K562 (cell line): ENCODE measurements around the gene RECQL5. TPM values are rescaled to one million over a fixed set of nuclear protein-coding genes. Genes with fewer than 3 reads are reported as not detected.

Source experiments
- ATAC-seq: fragments of 200-7000 bp; cut with Tn5 transposase; 3 replicates; pipeline ENCODE4 v1.9.1; 2020; ENCODE audit warnings: moderate library complexity
- BruUV-seq: library from RNA; stranded (reverse); fragments of 400-500 nt; replicated peaks from 2 replicates; lab custom pipeline; 2021; lab: Mats Ljungman, UMichigan
- CTCF ChIA-PET: fragments of 300-600 bp; formaldehyde crosslinking; extraction: SDS; loops from one replicate; lab custom pipeline; 2021; ENCODE audit warnings: low intra/inter-chr PET ratio; lab: Yijun Ruan, JAX
- POLR2A ChIA-PET: fragments of 300-600, 350-650 bp; sonication (Branson Sonifier 250); formaldehyde crosslinking; extraction: SDS; loops from one replicate; lab custom pipeline; 2021; ENCODE audit warnings: antibody characterized with exemption, inconsistent platforms; lab: Yijun Ruan, JAX
- DNase-seq, 4 experiments: peaks; one replicate each; pipeline versions ENCODE4 v3.0.0 to v3.0.0-alpha.2; 2011 to 2018; ENCODE audit warnings: low spot score in 3 of 4, mixed read lengths in 3 of 4; ENCODE audit errors: extremely low read depth in 1 of 4
- FAIRE-seq: peaks from 2 replicates; lab custom pipeline; 2011; peaks lifted over from hg19 to GRCh38; lab: Jason Lieb, UNC
- H2AFZ ChIP-seq: 2 replicates; pipeline ENCODE4 v1.6.0; 2011; ENCODE audit warnings: low read depth, low read length, control low read depth, inconsistent platforms
- H3K27ac ChIP-seq: fragments of 200-600 bp; 3 replicates; pipeline ENCODE4 v1.8.0; 2011; ENCODE audit warnings: low read depth, mild to moderate bottlenecking, control low read depth, inconsistent platforms, low read length, moderate library complexity, mixed read lengths; ENCODE audit errors: extremely low read depth
- H3K27me3 ChIP-seq, 2 experiments: fragments of 300-600 bp in 1 of 2; 2 replicates in 1 of 2; 3 replicates in 1 of 2; pipeline versions ENCODE4 v1.6.0 to v1.8.0; 2011; ENCODE audit warnings: inconsistent platforms in 2 of 2, low read length in 2 of 2, mild to moderate bottlenecking in 1 of 2, mixed read lengths in 1 of 2, moderate library complexity in 1 of 2; ENCODE audit not compliant: control insufficient read depth in 2 of 2, insufficient read depth in 2 of 2
- H3K36me3 ChIP-seq: fragments of 300-600 bp; 3 replicates; pipeline ENCODE4 v1.8.0; 2011; ENCODE audit warnings: mild to moderate bottlenecking, low read length, inconsistent platforms; ENCODE audit not compliant: control insufficient read depth, insufficient read depth
- H3K4me1 ChIP-seq, 2 experiments: fragments of 200-600 bp in 1 of 2; replicated peaks in 1 of 2; 2 replicates in 1 of 2; 3 replicates in 1 of 2; pipeline versions ENCODE4 v1.5.1 to v1.8.0; 2011; ENCODE audit warnings: inconsistent platforms in 2 of 2, low read length in 2 of 2, mild to moderate bottlenecking in 1 of 2, mixed read lengths in 1 of 2, moderate library complexity in 1 of 2; ENCODE audit not compliant: control insufficient read depth in 2 of 2, insufficient read depth in 2 of 2
- H3K4me2 ChIP-seq: 2 replicates; pipeline ENCODE4 v1.6.1; 2011; ENCODE audit warnings: low read length, control low read depth, inconsistent platforms, mixed read lengths; ENCODE audit not compliant: insufficient read depth
- H3K4me3 ChIP-seq: fragments of 200-600 bp; sonication (generic), shearing (Covaris generic); 2 replicates; pipeline ENCODE4 v1.5.1; 2016; ENCODE audit warnings: control low read depth, inconsistent platforms
- H3K79me2 ChIP-seq: fragments of 200-600 bp; 3 replicates; pipeline ENCODE4 v1.8.0; 2011; ENCODE audit warnings: low read length, inconsistent platforms; ENCODE audit not compliant: control insufficient read depth, insufficient read depth
- H3K9ac ChIP-seq, 2 experiments: 2 replicates each; pipeline versions ENCODE4 v1.6.0 to v1.6.1; 2011; ENCODE audit warnings: low read depth in 2 of 2, low read length in 2 of 2, control low read depth in 1 of 2, inconsistent platforms in 1 of 2, mild to moderate bottlenecking in 1 of 2, mixed read lengths in 1 of 2; ENCODE audit not compliant: insufficient read depth in 1 of 2
- H3K9me1 ChIP-seq: one replicate; pipeline ENCODE4 v1.6.0; 2011; ENCODE audit warnings: inconsistent platforms, mild to moderate bottlenecking, low read length, moderate library complexity; ENCODE audit not compliant: control insufficient read depth, insufficient read depth
- H3K9me3 ChIP-seq: replicated peaks from 2 replicates; pipeline ENCODE4 v1.5.1; 2011; ENCODE audit warnings: low read depth, low read length, inconsistent platforms; ENCODE audit not compliant: control insufficient read depth, insufficient read depth
- H4K20me1 ChIP-seq: replicated peaks from 2 replicates; pipeline ENCODE4 v1.6.1; 2011; ENCODE audit warnings: low read length, inconsistent platforms, mixed read lengths; ENCODE audit not compliant: control insufficient read depth, insufficient read depth
- CTCFL ChIP-seq: IDR thresholded peaks from 2 replicates; pipeline ENCODE4 v1.6.1; 2011; ENCODE audit warnings: borderline replicate concordance, low read depth, mild to moderate bottlenecking, moderate library complexity, low read length; ENCODE audit not compliant: insufficient read depth, poor library complexity, severe bottlenecking
- FOS ChIP-seq: IDR thresholded peaks from 3 replicates; pipeline ENCODE4 v1.6.1; 2011; ENCODE audit not compliant: insufficient read length; ENCODE audit errors: extremely low read depth
- HBP1 ChIP-seq: fragments of 450-650 bp; formaldehyde crosslinking; IDR thresholded peaks from 2 replicates; pipeline ENCODE4 v1.4.0; 2022; ENCODE audit warnings: missing genetic modification characterization
- KLF13 ChIP-seq: fragments of 450-650 bp; IDR thresholded peaks from 2 replicates; pipeline ENCODE4 v1.6.1; 2016; ENCODE audit warnings: missing genetic modification characterization, low read depth, mild to moderate bottlenecking, missing compliant biosample characterization, moderate library complexity, borderline replicate concordance
- POLR3A ChIP-seq: IDR thresholded peaks from 2 replicates; pipeline ENCODE4 v1.6.1; 2011; ENCODE audit warnings: borderline replicate concordance, mild to moderate bottlenecking, moderate library complexity; ENCODE audit not compliant: insufficient read length, insufficient read depth; ENCODE audit errors: extremely low read depth
- THAP12 ChIP-seq: fragments of 250-450 bp; sonication (Bioruptor Pico); IDR thresholded peaks from 2 replicates; pipeline ENCODE4 v1.9.0; 2021; ENCODE audit warnings: mild to moderate bottlenecking, inconsistent platforms
- XRCC4 ChIP-seq: IDR thresholded peaks from one replicate; pipeline ENCODE4 v1.6.1; 2011; ENCODE audit not compliant: insufficient read depth, insufficient read length; ENCODE audit errors: extremely low read depth
- ZFPM2 ChIP-seq: fragments of 250-450 bp; sonication (Bioruptor Pico); IDR thresholded peaks from 2 replicates; pipeline ENCODE4 v1.5.1; 2022; ENCODE audit warnings: mild to moderate bottlenecking
- ZNF133 ChIP-seq: fragments of 250-450 bp; sonication (Bioruptor Pico); IDR thresholded peaks from 2 replicates; pipeline ENCODE4 v1.4.0; 2020; ENCODE audit warnings: mild to moderate bottlenecking
- WGBS: fragments of 100-300 bp; shearing (Covaris generic); methylation state at CpG from one replicate; pipeline ENCODE4 v1.1.6; 2016; ENCODE audit warnings: low coverage, mixed read lengths; ENCODE audit not compliant: insufficient coverage; ENCODE audit errors: missing lambda C conversion rate; 5-methylcytosine and 5-hydroxymethylcytosine counted together
- in situ Hi-C: fragments of 300-500 bp; cut with MboI; formaldehyde crosslinking; loops from 4 replicates; pipeline ENCODE4 v1.15.0; 2018; ENCODE audit warnings: inconsistent platforms, mixed read lengths
- intact Hi-C: fragments of 100-400 bp; cut with micrococcal nuclease; formaldehyde crosslinking; loops from 2 replicates; pipeline ENCODE4 v1.14.2; 2022
- polyA plus RNA-seq, 8 experiments: library from polyadenylated mRNA; depleted of rRNA in 4 of 8; stranded (reverse) in 5 of 8; unstranded in 3 of 8; fragments of >200 nt; fragmentation: Nextera tagmentation in 2 of 8; fragmentation: Illumina TruSeq in 1 of 8; extraction: Ambion mirVana in 2 of 8; extraction: Trizol in 1 of 8; gene quantifications; 2 replicates each; pipeline versions ENCODE4 v1.2.1 to v1.2.3, GENCODE V29; 2011 to 2014; ENCODE audit warnings: inconsistent platforms in 1 of 8, missing spikeins in 1 of 8
- total RNA-seq, 7 experiments: library from RNA; depleted of rRNA in 6 of 7; stranded (reverse); fragments of >200 nt in 6 of 7; fragmentation: Illumina TruSeq in 2 of 7; extraction: Trizol in 2 of 7; gene quantifications; 2 replicates each; pipeline versions ENCODE4 v1.2.1 to v1.2.3, GENCODE V29; 2011 to 2021; ENCODE audit warnings: low replicate concordance in 1 of 7

RECQL5 gene
- total and polyA plus RNA-seq, 9 of the 15 experiments (the other 6 are each of a cell fraction or from before 2014, with no cell fraction given), result 4.1 to 34.8 (median 16.4) TPM

GRCh38 chr17:75611851-75612429 lies 55.0 kb downstream of the RECQL5 start:
- in situ Hi-C loops, result no loop called here
- H3K4me3 ChIP-seq, result no peak overlapping the region
- intact Hi-C loops, result loop anchor here (10.0 kb wide), 1 partner anchor 187 kb away; no protein-coding TSS in a partner anchor
- no peak overlapping the region for H2AFZ ChIP-seq
- TF ChIP-seq ZNF133 (no peak), CTCFL (no peak), HBP1 (CRISPR knock-in tag) (no peak), POLR3A (no peak), XRCC4 (no peak), THAP12 (no peak), KLF13 (tag) (no peak), FOS (no peak), ZFPM2 (no peak)
- TF ChIP-seq, all 486 proteins: peak for 0
- DNase-seq (no peak), ATAC-seq (no peak), FAIRE-seq (no peak)
- Histone ChIP-seq H3K36me3 (no peaks in the 10 kb centered on the region), H3K4me1 (peaks cover 0 to 53% of the 10 kb centered on the region in 2 experiments; a peak in 2 of 5 replicates), H3K27ac (no peak overlapping the region), H3K9me3 (no peaks in the 10 kb centered on the region), H3K9ac (no peak overlapping the region), H3K27me3 (peaks cover 27 to 49% of the 10 kb centered on the region in 2 experiments; a peak in 4 of 5 replicates), H4K20me1 (no peaks in the 10 kb centered on the region), H3K9me1 (no peaks in the 10 kb centered on the region), H3K79me2 (no peaks in the 10 kb centered on the region), H3K4me2 (no peak overlapping the region)
- under 1% methylated on average over 20 of the region's 20 CpGs for WGBS
- POLR2A ChIA-PET, result interaction anchor here (0.6 to 2.3 kb wide), 4 partner anchors 8 to 43 kb away, joined by 3 to 8 read pairs (median 3); no protein-coding TSS in a partner anchor
- no TSS peak for BruUV-seq
- CTCF ChIA-PET, result no interaction called here
